ENCODE data around the gene MIER2. TPM values are rescaled to one million over a fixed set of nuclear protein-coding genes. Genes with fewer than 3 reads are reported as not detected.

The MIER2 gene
- total RNA-seq, 2 experiments from 2014 or later: 9.5 to 11.5 TPM

GRCh38 chr19:389935-390289, 45.3 kb upstream of the MIER2 start:
- H3K9me3 ChIP-seq (ENCODE audit: control insufficient read depth in 1 of 2, insufficient read depth in 1 of 2, low read length in 2 of 2): peaks cover 0 to 12% of the 10 kb centered on the region in 2 experiments
- no peaks in the 10 kb centered on the region for H3K36me3 Mint-ChIP-seq (ENCODE audit: low read depth)
- no peaks in the 10 kb centered on the region for H3K4me1 Mint-ChIP-seq (ENCODE audit: low read depth)
- H3K27ac Mint-ChIP-seq: no peak overlapping the region
- ChIA-PET CTCF (no interaction called here), POLR2A (no interaction called here)
- H3K36me3 ChIP-seq (ENCODE audit: insufficient read depth, low read length): no peaks in the 10 kb centered on the region
- DNase-seq (no peak), ATAC-seq (ENCODE audit: poor library complexity) (no peak)
- TF ChIP-seq, protein P1, sequence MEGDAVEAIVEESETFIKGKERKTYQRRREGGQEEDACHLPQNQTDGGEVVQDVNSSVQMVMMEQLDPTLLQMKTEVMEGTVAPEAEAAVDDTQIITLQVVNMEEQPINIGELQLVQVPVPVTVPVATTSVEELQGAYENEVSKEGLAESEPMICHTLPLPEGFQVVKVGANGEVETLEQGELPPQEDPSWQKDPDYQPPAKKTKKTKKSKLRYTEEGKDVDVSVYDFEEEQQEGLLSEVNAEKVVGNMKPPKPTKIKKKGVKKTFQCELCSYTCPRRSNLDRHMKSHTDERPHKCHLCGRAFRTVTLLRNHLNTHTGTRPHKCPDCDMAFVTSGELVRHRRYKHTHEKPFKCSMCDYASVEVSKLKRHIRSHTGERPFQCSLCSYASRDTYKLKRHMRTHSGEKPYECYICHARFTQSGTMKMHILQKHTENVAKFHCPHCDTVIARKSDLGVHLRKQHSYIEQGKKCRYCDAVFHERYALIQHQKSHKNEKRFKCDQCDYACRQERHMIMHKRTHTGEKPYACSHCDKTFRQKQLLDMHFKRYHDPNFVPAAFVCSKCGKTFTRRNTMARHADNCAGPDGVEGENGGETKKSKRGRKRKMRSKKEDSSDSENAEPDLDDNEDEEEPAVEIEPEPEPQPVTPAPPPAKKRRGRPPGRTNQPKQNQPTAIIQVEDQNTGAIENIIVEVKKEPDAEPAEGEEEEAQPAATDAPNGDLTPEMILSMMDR (IDR thresholded peaks at IDR 0.05): no peak
- intact Hi-C loops (cut with DNase I, micrococcal nuclease): no loop called here
- H3K9me3 Mint-ChIP-seq: peaks cover 4% of the 10 kb centered on the region
- no peak overlapping the region for H3K4me3 Mint-ChIP-seq
- no peaks in the 10 kb centered on the region for H3K4me1 ChIP-seq (ENCODE audit: insufficient read depth, low read length)
- H3K27me3 ChIP-seq (ENCODE audit: control insufficient read depth in 1 of 2, insufficient read depth in 2 of 2, low read length in 2 of 2): peaks cover 6 to 7% of the 10 kb centered on the region in 2 experiments
- peaks cover 26% of the 10 kb centered on the region for H3K27me3 Mint-ChIP-seq
- no peak overlapping the region for H3K4me3 ChIP-seq (ENCODE audit: low read length)
- H3K27ac ChIP-seq (ENCODE audit: low read depth in 1 of 2, low read length in 2 of 2): no peak overlapping the region

GRCh38 chr19:389255-389934, 44.8 kb upstream of the MIER2 start:
- ChIA-PET CTCF (no interaction called here), POLR2A (no interaction called here)
- intact Hi-C loops (cut with DNase I, micrococcal nuclease): no loop called here
- Mint-ChIP-seq H3K27ac (no peak overlapping the region), H3K36me3 (ENCODE audit: low read depth) (no peaks in the 10 kb centered on the region), H3K9me3 (peaks cover 4% of the 10 kb centered on the region), H3K4me1 (ENCODE audit: low read depth) (no peaks in the 10 kb centered on the region), H3K4me3 (no peak overlapping the region), H3K27me3 (peaks cover 31% of the 10 kb centered on the region)
- DNase-seq (no peak), ATAC-seq (ENCODE audit: poor library complexity) (no peak)
- Histone ChIP-seq H3K36me3 (ENCODE audit: insufficient read depth, low read length) (no peaks in the 10 kb centered on the region), H3K9me3 (ENCODE audit: control insufficient read depth in 1 of 2, insufficient read depth in 1 of 2, low read length in 2 of 2) (peaks cover 0 to 13% of the 10 kb centered on the region in 2 experiments), H3K4me3 (ENCODE audit: low read length) (no peak overlapping the region), H3K27me3 (ENCODE audit: control insufficient read depth in 1 of 2, insufficient read depth in 2 of 2, low read length in 2 of 2) (peaks cover 8 to 9% of the 10 kb centered on the region in 2 experiments), H3K27ac (ENCODE audit: low read depth in 1 of 2, low read length in 2 of 2) (no peak overlapping the region), H3K4me1 (ENCODE audit: insufficient read depth, low read length) (peaks cover under 1% of the 10 kb centered on the region)
- TF ChIP-seq, protein P1 (IDR thresholded peaks at IDR 0.05): no peak

- TF ChIP-seq, protein P1 (IDR thresholded peaks at IDR 0.05): no peak
- ChIA-PET POLR2A (no interaction called here), CTCF (no interaction called here)
- Mint-ChIP-seq H3K27ac (no peak overlapping the region), H3K27me3 (peaks cover 38% of the 10 kb centered on the region), H3K36me3 (ENCODE audit: low read depth) (no peaks in the 10 kb centered on the region), H3K4me3 (no peak overlapping the region), H3K9me3 (peaks cover 4% of the 10 kb centered on the region), H3K4me1 (ENCODE audit: low read depth) (peaks cover 2% of the 10 kb centered on the region)
- intact Hi-C loops (cut with DNase I, micrococcal nuclease): no loop called here
- no peak overlapping the region for H3K4me3 ChIP-seq (ENCODE audit: low read length)
- DNase-seq: no peak
- H3K27ac ChIP-seq (ENCODE audit: low read depth in 1 of 2, low read length in 2 of 2): no peak overlapping the region
- H3K4me1 ChIP-seq (ENCODE audit: insufficient read depth, low read length): peaks cover 8% of the 10 kb centered on the region
- no peaks in the 10 kb centered on the region for H3K36me3 ChIP-seq (ENCODE audit: insufficient read depth, low read length)
- ATAC-seq (ENCODE audit: poor library complexity): no peak
- peaks cover 0 to 20% of the 10 kb centered on the region in 2 experiments for H3K9me3 ChIP-seq (ENCODE audit: control insufficient read depth in 1 of 2, insufficient read depth in 1 of 2, low read length in 2 of 2)
- H3K27me3 ChIP-seq (ENCODE audit: control insufficient read depth in 1 of 2, insufficient read depth in 2 of 2, low read length in 2 of 2): peaks cover 15 to 16% of the 10 kb centered on the region in 2 experiments
Observed at GRCh38 chr19:388691-389090, 44.1 kb upstream of the MIER2 start.

All from CD4-positive, alpha-beta T cell (primary cell).